AG10803 (cell line): Measurements from ENCODE around the gene SCUBE1.

ENCODE experiments used
- DNase-seq: peaks from one replicate; pipeline ENCODE4 v3.0.0; 2010; ENCODE audit warnings: low read depth
- H3K4me3 ChIP-seq: 2 replicates; pipeline ENCODE4 v1.5.1; 2011; ENCODE audit warnings: mild to moderate bottlenecking, low read length, control low read depth
- CTCF ChIP-seq: conservative IDR thresholded peaks from 2 replicates; pipeline ENCODE4 v1.5.1; 2011; ENCODE audit warnings: mild to moderate bottlenecking, low read length, control low read depth, inconsistent platforms

SCUBE1 gene

DNA sequence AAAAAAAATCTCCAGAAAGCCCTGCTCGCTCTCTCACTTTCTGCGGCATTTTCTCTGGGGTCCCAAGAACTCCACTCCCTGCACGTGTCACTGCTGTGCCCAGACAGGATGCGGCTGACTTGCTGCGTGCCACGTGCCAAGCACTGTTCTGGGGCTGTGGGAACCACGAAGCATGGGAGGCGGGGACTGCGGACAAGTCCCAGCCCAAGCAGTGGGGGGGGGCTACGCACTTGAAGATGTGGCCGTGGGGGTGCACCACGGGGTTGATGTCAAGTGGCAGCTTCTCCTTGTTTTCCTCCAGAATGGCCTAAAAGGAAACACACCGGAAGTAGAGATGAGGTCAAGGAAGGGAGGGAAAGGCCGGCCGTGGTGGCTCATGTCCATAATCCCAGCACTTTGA lies 167.1 kb downstream of the SCUBE1 start:
- TF ChIP-seq CTCF, result no peak
- DNase-seq, result no peak

DNA sequence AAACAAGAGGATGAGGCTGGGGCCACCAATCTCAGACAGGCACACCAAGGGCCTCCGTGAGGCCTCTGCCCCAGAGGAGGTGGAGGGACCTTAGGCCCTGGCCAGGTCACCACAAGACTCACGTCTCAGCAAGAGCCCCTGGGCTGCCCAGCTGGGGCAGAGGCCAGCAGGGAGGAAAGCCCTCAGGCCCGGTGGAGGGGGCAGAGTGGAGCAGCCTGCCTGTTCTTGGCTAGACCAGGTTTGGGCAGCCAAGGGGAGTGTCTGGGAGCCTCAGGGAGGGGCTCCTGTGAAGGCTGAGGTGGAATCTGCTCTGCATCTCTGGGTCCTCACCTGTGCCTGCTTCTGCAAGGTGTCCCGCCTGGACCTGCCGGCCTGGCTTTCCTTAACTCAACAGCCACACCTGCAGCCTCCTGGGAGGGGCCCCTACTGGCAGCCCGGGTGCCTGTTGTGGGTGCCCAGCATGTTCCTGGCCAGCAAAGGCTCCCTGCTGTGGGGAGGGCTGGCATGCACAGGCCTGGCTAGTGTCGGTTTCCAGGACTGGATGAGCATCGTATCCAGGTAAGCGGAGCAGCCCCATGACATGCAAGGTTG lies 168.1 kb downstream of the SCUBE1 start:
- no peak overlapping the region for H3K4me3 ChIP-seq
- TF ChIP-seq CTCF, result no peak
- no peak for DNase-seq

More for the DNA sequence above, 167.1 kb downstream of the SCUBE1 start:
- H3K4me3 ChIP-seq, result no peak overlapping the region

DNA sequence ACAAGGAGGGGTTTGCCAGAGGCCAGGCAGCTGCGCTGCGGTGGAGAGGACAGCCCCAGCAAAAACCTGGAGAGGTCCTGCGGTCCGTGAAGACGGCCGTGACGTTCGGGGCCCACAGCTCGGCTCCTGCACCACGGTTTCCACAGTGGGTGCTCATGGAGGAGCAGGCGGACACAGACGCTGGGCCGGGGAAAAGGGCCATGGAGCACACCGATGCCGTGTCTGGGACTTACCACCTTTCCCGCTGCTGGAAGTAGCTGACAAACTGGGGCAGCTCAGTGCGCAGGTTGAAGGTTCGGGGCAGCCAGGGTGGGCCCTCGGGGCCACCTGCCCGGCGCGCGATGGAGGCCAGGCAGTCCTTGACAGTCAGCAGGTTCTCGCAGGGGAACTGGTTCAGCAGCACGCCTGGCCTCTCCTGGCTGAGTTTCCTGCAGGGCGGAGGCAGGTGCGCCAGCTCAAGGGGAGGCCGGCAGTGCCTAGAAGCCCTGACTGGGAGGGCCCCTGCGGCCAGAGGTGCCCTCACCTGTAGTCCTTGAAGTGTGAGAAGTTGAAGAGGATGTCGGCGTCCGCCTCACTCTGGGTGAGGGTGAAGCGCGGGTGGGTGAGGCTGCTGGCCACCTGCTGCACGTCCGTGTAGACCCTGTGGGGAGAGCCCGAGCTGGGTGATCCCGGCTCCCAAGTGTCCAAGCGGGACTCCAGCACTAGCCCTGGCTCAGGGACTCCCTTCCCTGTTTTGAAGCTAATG lies 169.0 kb downstream of the SCUBE1 start:
- no peak overlapping the region for H3K4me3 ChIP-seq
- no peak for TF ChIP-seq CTCF
- no peak for DNase-seq

DNA sequence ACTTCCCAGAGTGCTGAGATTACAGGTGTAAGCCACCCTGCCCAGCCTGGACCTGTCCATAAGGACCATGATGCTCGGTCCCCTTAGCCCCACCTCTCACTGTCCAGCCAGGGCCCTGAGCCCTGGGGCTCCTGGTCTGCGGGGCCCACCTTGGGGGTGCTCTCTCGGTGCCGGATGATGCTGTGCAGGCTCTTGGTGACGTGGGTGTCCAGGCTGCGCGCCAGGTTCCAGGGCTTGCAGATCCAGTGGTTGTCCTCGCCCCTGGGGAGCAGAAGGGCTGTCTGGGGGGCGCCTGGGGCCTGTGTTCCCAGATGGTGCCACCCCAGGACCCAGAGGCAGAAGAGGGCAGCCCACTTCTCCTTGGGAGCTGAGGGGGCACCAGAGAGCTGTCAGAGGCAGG lies 169.6 kb downstream of the SCUBE1 start:
- DNase-seq, result no peak
- no peak for TF ChIP-seq CTCF
- no peak overlapping the region for H3K4me3 ChIP-seq

GRCh38 chr22:43172191-43172590 lies 171.0 kb downstream of the SCUBE1 start:
- no peak for DNase-seq
- no peak overlapping the region for H3K4me3 ChIP-seq
- TF ChIP-seq CTCF, result no peak

DNA sequence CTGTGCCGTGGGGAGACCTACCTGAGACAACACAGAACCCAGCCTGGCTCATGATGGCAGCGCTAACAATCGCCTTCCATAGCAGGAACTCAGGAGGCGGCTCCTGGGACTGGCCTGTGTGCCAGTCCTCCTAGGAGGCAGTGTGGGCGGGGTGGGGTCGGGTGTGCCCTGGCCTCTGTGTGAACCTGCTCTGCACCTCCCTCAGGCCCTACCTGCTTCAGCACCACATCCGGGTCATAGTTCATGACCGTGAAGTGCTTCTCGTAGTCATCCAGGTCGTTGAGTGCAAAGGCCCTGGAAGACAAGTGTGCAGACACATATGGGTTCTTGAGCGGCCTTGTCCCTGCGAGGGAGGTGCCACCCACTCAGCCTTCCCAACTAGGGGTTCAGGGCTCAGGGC lies 171.6 kb downstream of the SCUBE1 start:
- DNase-seq, result no peak
- H3K4me3 ChIP-seq, result no peak overlapping the region
- TF ChIP-seq CTCF, result no peak

DNA sequence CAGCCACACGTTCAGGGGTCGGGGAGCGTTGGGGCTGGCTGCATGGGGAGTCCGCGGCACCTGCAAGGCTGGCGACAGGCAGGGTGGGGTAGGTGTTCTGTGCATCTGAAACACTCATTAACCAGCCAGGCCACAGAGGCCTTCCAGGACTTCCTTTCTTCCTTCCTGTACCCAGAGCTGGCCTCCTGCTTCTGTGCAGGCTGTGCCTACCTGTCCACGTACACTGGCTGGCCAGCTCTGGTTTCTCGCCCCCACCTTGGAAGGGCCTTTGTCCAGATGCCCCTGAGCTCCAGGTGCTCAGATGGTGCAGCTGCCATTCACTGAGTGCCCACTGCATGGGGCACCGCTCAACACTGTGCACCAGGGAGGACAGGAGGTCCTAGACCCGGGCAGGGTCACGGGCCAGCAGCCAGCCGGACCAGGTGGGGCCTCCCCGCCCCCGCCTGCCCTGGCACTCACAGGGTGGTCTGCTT lies 172.1 kb downstream of the SCUBE1 start:
- DNase-seq, result no peak
- no peak overlapping the region for H3K4me3 ChIP-seq
- no peak for TF ChIP-seq CTCF
